ENCODE data around the gene PTCRA.
"Not testable (repeated sequence)": the region's sequence is repeated elsewhere in the genome, so short reads cannot be mapped to it uniquely, and the experiment has no call there.

PTCRA gene

GRCh38 chr6:42915732-42916131 is at the start of gene PTCRA:
Gene PTCRA (plus strand): TSS chr6:42916053. CDS start chr6:42916070, 17 bp downstream.
- in situ Hi-C loops (cut with MboI; ENCODE audit: low sequenced_read_pairs) = no loop called here

GRCh38 chr6:42870145-42870936 is 45.5 kb upstream of the PTCRA start:
- in situ Hi-C loops (cut with MboI; ENCODE audit: low sequenced_read_pairs) = loop anchor here (10.0 kb wide), 1 partner anchor 196 kb away; no protein-coding TSS in a partner anchor

GRCh38 chr6:42871711-42872110 is 44.1 kb upstream of the PTCRA start:
- in situ Hi-C loops (cut with MboI; ENCODE audit: low sequenced_read_pairs) = loop anchor here (10.0 kb wide), 1 partner anchor 197 kb away; no protein-coding TSS in a partner anchor

- in situ Hi-C loops (cut with MboI; ENCODE audit: low sequenced_read_pairs) = loop anchor here (10.0 kb wide), 1 partner anchor 199 kb away; no protein-coding TSS in a partner anchor
These were observed 42.5 kb upstream of the PTCRA start for GRCh38 chr6:42873313-42873712.

GRCh38 chr6:42877695-42878094 is 38.2 kb upstream of the PTCRA start:
- in situ Hi-C loops (cut with MboI; ENCODE audit: low sequenced_read_pairs) = loop anchor here (10.0 kb wide), 1 partner anchor 203 kb away; no protein-coding TSS in a partner anchor

- in situ Hi-C loops (cut with MboI; ENCODE audit: low sequenced_read_pairs) = loop anchor here (10.0 kb wide), 1 partner anchor 205 kb away; no protein-coding TSS in a partner anchor
These were observed 36.2 kb upstream of the PTCRA start, which contains the start of gene RPL7L1 for GRCh38 chr6:42879372-42880239. Gene RPL7L1 (plus strand): TSS chr6:42879616. CDS start chr6:42879911, 295 bp downstream.

GRCh38 chr6:42880240-42880817 is 35.5 kb upstream of the PTCRA start:
- in situ Hi-C loops (cut with MboI; ENCODE audit: low sequenced_read_pairs) = not testable (repeated sequence)

- in situ Hi-C loops (cut with MboI; ENCODE audit: low sequenced_read_pairs) = not testable (repeated sequence)
These were observed 35.0 kb upstream of the PTCRA start for GRCh38 chr6:42880871-42881270.

- in situ Hi-C loops (cut with MboI; ENCODE audit: low sequenced_read_pairs) = no loop called here
These were observed 30.2 kb upstream of the PTCRA start for GRCh38 chr6:42885702-42886101.

- in situ Hi-C loops (cut with MboI; ENCODE audit: low sequenced_read_pairs) = not testable (repeated sequence)
These were observed 27.7 kb upstream of the PTCRA start for GRCh38 chr6:42888201-42888600.

GRCh38 chr6:42889815-42890214 is 26.0 kb upstream of the PTCRA start:
- in situ Hi-C loops (cut with MboI; ENCODE audit: low sequenced_read_pairs) = no loop called here

GRCh38 chr6:42890311-42891198 is 25.3 kb upstream of the PTCRA start:
- in situ Hi-C loops (cut with MboI; ENCODE audit: low sequenced_read_pairs) = no loop called here

GRCh38 chr6:42891199-42891722 is 24.6 kb upstream of the PTCRA start:
- in situ Hi-C loops (cut with MboI; ENCODE audit: low sequenced_read_pairs) = no loop called here

- in situ Hi-C loops (cut with MboI; ENCODE audit: low sequenced_read_pairs) = not testable (repeated sequence)
These were observed 21.6 kb upstream of the PTCRA start for GRCh38 chr6:42894041-42894828.

GRCh38 chr6:42896178-42896719 is 19.6 kb upstream of the PTCRA start:
- in situ Hi-C loops (cut with MboI; ENCODE audit: low sequenced_read_pairs) = no loop called here

GRCh38 chr6:42898891-42899361 is 16.9 kb upstream of the PTCRA start:
- in situ Hi-C loops (cut with MboI; ENCODE audit: low sequenced_read_pairs) = no loop called here

- in situ Hi-C loops (cut with MboI; ENCODE audit: low sequenced_read_pairs) = loop anchor here (5.0 kb wide), 1 partner anchor 247 kb away; no protein-coding TSS in a partner anchor
These were observed 16.0 kb upstream of the PTCRA start for GRCh38 chr6:42899871-42900270.

GRCh38 chr6:42901538-42901957 is 14.3 kb upstream of the PTCRA start:
- in situ Hi-C loops (cut with MboI; ENCODE audit: low sequenced_read_pairs) = loop anchor here (5.0 kb wide), 1 partner anchor 246 kb away; no protein-coding TSS in a partner anchor
